GM21529 (cell line): Measurements from ENCODE around the gene EVA1A.
"Not testable (repeated sequence)": the region's sequence is repeated elsewhere in the genome, so short reads cannot be mapped to it uniquely, and the experiment has no call there.

Source experiments
- ATAC-seq: cut with Tn5 transposase; IDR thresholded peaks from one replicate; pipeline ENCODE4 v1.9.1; 2021; ENCODE audit not compliant: unreplicated experiment

EVA1A gene

DNA sequence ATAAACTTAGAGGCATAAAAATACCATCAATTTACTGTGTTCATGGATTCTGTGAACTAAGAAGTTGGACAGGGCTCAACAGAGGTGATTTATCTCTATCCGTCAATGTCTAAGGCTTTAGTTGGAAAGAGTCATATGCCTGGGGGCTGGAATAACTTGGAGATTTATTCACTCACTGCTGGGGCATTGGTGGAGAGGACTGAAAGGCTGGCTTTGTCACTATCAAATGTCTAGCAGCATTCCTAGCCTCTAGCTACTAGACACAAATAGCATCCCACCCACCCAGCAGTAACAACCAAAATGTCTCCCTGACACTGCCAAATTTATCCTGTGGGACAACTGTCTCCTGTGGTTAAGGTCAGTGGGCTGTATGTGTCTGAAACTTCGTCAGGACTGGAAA is 71.0 kb downstream of the EVA1A start:
- no peak for ATAC-seq

GRCh38 chr2:75488157-75488556 is 72.6 kb downstream of the EVA1A start:
- no peak for ATAC-seq

- not testable (repeated sequence) for ATAC-seq
Measured at GRCh38 chr2:75486735-75487134, 74.0 kb downstream of the EVA1A start.

- no peak for ATAC-seq
Measured at GRCh38 chr2:75484840-75485239, 75.9 kb downstream of the EVA1A start.

DNA sequence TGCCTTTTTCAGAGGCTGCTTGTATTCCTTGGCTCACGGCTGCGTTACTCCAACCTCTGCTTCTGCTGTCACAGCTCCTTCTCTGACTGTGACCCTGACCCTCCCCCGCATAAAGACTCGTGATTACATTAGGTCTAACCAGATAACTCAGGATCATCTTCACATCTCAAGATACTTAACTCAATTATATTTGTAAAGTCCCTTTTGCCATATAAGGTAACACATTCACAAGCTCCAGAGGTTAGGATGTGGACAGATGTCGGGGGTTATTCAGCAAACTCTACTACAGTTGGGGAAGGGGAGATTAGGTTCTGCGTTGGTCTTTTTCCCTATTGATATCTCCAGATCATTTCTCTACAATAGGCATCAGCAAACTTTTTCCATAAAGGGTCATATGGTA is 76.9 kb downstream of the EVA1A start:
- no peak for ATAC-seq

- no peak for ATAC-seq
Measured at GRCh38 chr2:75482398-75482797, 78.3 kb downstream of the EVA1A start.

DNA sequence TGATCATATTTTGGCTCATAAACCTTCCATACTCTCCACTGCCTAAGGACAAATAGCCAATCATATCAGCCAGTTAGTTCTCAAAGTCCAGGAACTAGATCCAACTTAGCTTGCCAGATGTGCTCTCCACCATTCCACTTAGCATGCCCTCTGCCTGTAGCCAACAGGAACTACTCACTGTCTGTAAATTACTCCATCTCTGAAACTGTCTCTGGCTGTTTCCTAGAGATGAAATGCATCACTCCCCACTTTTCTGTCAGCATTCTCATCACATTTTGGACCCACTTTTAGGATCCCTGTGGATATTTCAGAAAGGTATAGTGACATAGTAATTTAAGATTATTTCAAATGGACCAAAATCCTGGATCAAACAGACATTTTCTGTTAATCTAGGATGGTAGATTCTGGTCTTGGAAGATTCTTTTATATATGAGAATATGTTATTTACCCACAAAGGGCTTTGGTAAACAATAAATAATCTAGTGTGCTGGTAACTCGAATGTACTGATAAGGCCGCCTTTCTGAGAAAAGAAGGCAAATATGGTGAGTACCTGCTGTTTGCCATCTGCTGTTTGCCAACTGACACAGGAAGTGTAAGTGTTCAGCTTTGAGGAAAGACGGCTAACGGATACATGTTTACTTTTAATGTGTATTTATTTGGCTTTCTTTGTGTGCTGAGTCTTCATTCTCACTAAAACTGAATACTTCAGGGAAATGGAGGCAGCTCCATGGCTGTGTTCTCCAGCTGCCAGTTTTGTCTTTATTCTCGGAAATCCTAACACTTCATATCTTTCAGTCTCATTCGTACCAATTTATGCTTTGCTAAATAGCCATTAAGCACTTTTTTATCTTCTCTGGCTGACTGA is 79.5 kb downstream of the EVA1A start:
- ATAC-seq: no peak

DNA sequence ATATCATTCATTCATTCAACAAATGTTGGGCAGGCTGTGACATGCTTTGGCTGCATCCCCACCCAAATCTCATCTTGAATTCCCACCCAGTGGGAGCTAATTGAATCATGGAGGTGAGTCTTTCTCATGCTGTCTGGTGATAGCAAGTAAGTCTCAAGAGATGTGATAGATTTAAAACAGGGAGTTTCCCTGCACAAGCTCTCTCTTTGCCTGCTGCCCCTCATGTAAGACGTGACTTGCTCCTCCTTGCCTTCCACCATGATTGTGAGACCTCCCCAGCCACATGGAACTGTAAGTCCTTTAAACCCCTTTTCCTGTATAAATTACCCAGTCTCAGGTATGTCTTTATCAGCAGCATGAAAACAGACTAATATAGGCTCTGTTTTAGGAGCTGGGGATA is 83.0 kb downstream of the EVA1A start:
- not testable (repeated sequence) for ATAC-seq

DNA sequence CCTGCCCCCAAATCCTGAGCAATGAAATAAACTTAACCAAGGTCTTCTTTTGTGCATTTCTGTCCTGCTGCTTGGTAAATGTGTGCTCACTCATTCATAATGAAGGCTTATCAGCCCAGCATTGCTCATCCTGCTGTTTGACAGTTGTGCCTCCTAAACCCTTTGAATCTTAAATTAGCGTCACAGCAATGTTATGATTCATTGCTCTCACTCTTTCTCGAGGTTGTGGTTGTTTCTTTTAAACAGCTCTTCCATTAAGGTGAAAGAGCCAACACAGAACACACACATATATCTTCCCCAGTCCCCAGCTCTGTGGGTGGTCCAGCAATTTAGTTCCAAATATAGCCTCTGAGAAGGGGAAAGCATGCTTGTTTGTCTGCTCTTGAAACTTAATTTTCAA is 84.0 kb downstream of the EVA1A start:
- no peak for ATAC-seq

DNA sequence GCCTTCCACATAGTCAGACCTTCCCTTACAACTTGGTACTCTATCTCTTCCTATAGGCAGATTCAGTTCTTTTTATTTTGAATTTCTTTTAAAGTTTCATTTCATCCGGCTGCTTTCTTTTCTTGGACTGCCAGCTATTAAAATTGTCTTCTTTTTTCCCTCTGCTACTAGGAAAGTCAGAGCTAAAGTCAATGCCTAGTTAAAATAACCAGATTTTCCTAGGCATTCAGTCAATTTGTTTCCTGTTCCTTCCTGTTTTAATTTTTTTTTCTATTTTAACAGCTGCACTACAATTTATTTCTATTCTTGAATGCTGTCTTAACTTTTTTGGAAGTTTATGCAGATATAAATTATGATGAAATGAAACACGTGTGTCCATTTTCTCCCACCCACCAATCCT is 84.8 kb downstream of the EVA1A start:
- no peak for ATAC-seq

- no peak for ATAC-seq
Measured at GRCh38 chr2:75475049-75475448, 85.7 kb downstream of the EVA1A start.

GRCh38 chr2:75474115-75474514 is 86.6 kb downstream of the EVA1A start:
- ATAC-seq: no peak

DNA sequence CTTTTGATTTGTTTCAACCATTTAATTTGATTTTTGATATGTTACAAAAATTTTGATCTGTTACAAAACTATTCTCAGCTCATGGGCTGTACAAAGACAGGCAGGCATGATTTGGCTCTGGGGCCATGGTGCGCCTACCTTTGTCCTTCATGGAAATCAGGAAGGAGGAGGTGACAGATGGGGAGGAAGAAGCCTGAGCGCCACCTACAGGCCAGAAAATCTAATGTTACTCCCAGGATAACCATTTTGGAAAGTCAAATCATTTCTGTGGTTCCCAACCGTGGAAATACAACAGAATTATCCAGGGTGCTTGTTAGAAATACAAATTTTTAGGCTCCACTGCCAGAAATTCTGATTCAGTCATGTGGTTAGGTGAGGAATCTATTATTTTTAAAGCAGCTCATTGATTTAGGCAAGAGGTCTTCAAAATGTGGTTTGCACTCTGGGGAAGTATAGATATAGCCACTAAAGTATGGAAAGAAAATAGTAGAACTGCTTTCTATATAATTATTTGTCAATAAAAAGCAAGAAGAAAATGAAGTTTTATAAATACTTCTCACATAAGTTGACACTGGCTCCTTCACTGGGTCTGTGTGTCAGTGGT is 93.9 kb downstream of the EVA1A start:
- no peak for ATAC-seq

- no peak for ATAC-seq
Measured at GRCh38 chr2:75465317-75465984, 95.3 kb downstream of the EVA1A start.

DNA sequence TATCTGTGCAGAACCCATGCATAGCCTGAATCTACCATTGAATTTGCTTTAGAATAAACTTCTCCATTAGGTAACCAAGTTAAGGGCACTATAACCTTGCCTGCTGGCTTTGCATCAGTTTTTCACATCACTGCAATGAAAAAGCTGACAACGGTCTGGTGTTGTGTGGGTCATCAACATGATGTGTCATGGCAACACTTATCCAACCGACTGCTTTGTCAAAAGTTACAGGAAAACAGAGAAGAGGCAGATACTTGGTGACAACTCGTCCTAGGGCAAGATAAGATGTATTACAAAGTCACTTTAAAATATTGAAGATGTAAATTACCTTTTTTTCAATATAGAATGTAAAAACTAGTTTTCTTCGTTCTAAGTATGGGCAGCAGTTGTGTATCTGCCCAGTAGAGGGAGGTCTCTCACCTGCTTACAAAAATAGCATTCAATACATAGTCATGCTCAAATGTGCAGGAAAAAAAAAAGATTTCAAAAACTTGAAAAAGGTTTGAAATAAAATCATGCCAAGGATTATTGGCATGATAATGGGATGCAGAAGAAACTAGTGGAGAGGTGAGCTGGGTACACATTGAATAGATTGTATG is 96.3 kb downstream of the EVA1A start:
- ATAC-seq: peak; percentile 62

GRCh38 chr2:75462721-75463120 is 98.0 kb downstream of the EVA1A start:
- ATAC-seq: no peak

DNA sequence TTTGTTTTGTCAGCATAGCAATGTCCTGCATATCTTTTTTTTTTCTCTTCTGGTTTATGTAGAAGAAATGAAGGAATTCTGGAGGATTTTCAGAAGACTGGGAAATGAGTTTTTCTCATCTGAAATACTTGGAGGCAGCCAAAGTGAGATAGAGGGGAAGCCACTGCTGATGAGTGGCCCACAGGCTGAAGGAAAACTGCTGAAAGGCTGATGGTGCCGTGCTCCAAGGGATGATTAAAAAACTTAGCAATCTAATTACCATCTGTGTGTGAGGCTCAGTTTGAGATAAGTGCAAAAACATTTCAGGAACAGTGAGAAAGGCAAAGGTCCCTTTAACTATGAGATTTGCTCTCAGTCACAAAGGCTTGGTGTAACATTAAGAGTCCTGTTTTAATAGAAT is 98.5 kb downstream of the EVA1A start:
- ATAC-seq: no peak

DNA sequence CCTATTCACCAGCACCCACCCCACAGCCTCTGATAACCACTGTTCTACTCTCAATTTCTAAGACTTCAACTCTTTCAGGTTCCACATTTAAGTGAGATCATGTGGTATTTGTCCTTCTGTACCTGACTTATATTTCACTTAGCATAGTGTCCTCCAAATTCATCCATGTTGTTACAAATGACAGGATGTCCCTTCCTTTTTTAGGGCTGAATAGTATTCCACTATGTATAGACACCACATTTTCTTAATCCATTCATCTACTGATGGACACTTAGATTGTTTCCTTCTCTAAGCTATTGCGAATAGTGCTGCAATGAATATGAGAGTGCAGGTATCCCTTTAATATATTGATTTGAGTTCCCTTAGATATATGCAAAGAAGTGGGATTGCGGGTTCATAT is 100.1 kb downstream of the EVA1A start:
- ATAC-seq: no peak

DNA sequence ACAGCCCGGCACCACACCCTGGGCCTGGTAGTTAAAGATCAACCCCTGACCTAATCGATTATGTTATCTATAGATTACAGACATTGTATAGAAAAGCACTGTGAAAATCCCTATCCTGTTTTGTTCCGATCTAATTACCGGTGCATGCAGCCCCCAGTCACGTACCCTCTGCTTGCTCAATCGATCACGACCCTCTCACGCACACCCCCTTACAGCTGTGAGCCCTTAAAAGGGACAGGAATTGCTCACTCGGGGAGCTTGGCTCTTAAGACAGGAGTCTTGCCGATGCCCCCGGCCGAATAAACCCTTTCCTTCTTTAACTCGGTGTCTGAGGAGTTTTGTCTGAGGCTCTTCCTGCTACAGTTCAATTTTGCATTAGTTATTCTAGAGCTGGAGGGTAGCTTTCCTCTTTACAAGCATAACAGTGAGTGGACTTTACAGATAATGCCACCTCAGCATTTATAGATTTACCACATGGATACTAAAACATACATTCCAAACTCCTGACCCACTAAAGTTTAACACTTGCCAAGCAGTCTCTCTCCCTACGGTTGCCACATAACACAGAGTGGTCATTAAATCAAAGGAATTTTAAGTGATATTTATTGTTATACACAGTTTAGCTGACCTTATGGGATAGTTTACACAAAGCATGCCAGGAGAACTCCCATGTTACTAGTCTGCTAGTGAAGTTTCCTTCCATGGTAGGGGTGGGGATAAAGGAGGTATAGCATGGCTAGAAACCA is 101.0 kb downstream of the EVA1A start:
- ATAC-seq: no peak

DNA sequence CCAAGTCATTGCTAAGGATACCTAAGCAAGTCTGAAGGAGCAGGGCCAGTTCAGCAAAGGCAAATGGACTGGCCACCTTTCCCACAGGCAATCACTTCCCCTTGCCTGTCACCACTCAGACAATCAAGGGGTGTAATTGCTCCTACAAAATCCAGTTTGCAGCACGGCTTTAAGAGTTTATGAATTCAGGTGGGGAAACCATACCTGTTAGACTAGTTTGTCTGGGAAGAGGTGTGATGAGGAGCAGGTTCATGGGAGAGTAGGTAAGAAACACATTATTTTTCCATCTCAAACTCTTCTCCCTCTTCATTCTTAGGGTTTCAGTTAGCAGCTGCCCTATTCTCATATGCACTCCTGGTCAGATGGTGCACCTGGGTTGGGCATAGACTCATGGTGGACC is 102.5 kb downstream of the EVA1A start:
- no peak for ATAC-seq

DNA sequence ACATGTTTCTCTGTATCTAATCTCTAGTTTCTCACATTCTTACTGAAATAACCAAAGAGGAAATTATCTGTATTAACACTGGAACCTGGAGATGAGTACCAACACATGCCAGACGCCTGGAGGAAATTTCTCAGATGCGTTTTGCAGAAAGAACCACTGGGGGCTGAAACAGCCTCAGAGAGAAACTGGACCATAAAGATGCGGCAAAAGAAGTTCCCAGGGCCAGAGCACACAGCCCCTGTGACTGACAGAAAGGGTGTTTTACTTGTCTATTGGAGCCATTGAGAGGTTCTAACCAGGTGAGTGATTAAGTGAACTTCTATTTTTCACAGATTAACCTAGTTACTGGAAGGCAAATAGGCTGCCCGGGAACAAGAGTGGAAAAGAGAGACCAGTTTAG is 103.9 kb downstream of the EVA1A start:
- ATAC-seq: no peak
